ENCODE results near the gene TRIM17.
A peak's percentile ranks its signal among the peaks of the same experiment; 100 is the strongest.

TRIM17 gene

GRCh38 chr1:228397966-228398365, 18.7 kb downstream of the TRIM17 start:
- Histone ChIP-seq H3K4me3 (ENCODE audit: low read depth, low read length) (no peak overlapping the region), H3K27me3 (replicated peaks) (no peaks in the 10 kb centered on the region), H3K36me3 (replicated peaks) (peaks cover 38% of the 10 kb centered on the region), H3K27ac (no peak overlapping the region)
- no peak for TF ChIP-seq CTCF (IDR thresholded peaks at IDR 0.05; ENCODE audit: low read depth, low read length, missing control alignments)
- no peak for DNase-seq
- in situ Hi-C loops (cut with HindIII; ENCODE audit: low pct_ligation_motif_present, low sequenced_read_pairs): no loop called here

GRCh38 chr1:228396770-228397662, 19.6 kb downstream of the TRIM17 start:
- no peak for TF ChIP-seq CTCF (IDR thresholded peaks at IDR 0.05; ENCODE audit: low read depth, low read length, missing control alignments)
- in situ Hi-C loops (cut with HindIII; ENCODE audit: low pct_ligation_motif_present, low sequenced_read_pairs): no loop called here

GRCh38 chr1:228394571-228395394, 21.9 kb downstream of the TRIM17 start:
- no peaks in the 10 kb centered on the region for H3K27me3 ChIP-seq (replicated peaks)
- no peak overlapping the region for H3K27ac ChIP-seq
- DNase-seq: no peak
- no peak for TF ChIP-seq CTCF (IDR thresholded peaks at IDR 0.05; ENCODE audit: low read depth, low read length, missing control alignments)
- H3K4me3 ChIP-seq (ENCODE audit: low read depth, low read length): no peak overlapping the region
- in situ Hi-C loops (cut with HindIII; ENCODE audit: low pct_ligation_motif_present, low sequenced_read_pairs): no loop called here
- H3K36me3 ChIP-seq (replicated peaks): peaks cover 27% of the 10 kb centered on the region

More at GRCh38 chr1:228396770-228397662, 19.6 kb downstream of the TRIM17 start:
- peaks cover 38% of the 10 kb centered on the region for H3K36me3 ChIP-seq (replicated peaks)
- no peak for DNase-seq
- H3K27ac ChIP-seq: no peak overlapping the region
- no peaks in the 10 kb centered on the region for H3K27me3 ChIP-seq (replicated peaks)
- no peak overlapping the region for H3K4me3 ChIP-seq (ENCODE audit: low read depth, low read length)

- H3K27me3 ChIP-seq (replicated peaks): no peaks in the 10 kb centered on the region
- TF ChIP-seq CTCF (IDR thresholded peaks at IDR 0.05; ENCODE audit: low read depth, low read length, missing control alignments): no peak
- in situ Hi-C loops (cut with HindIII; ENCODE audit: low pct_ligation_motif_present, low sequenced_read_pairs): no loop called here
- DNase-seq: no peak
- no peak overlapping the region for H3K4me3 ChIP-seq (ENCODE audit: low read depth, low read length)
- H3K27ac ChIP-seq: peak overlapping the region; percentile 60
- H3K36me3 ChIP-seq (replicated peaks): peaks cover 26% of the 10 kb centered on the region
Observed at GRCh38 chr1:228393811-228394570, 22.7 kb downstream of the TRIM17 start.

- TF ChIP-seq CTCF (IDR thresholded peaks at IDR 0.05; ENCODE audit: low read depth, low read length, missing control alignments): peak; percentile 79
- in situ Hi-C loops (cut with HindIII; ENCODE audit: low pct_ligation_motif_present, low sequenced_read_pairs): no loop called here
- peak; percentile 74 for DNase-seq
- Histone ChIP-seq H3K4me3 (ENCODE audit: low read depth, low read length) (no peak overlapping the region), H3K27ac (peak overlapping the region; percentile 60), H3K36me3 (replicated peaks) (peaks cover 21% of the 10 kb centered on the region), H3K27me3 (replicated peaks) (no peaks in the 10 kb centered on the region)
Observed at GRCh38 chr1:228393268-228393701, 23.4 kb downstream of the TRIM17 start.
